Smooth muscle cell (in vitro differentiated cells): ENCODE data around the gene DHRSX. TPM values are rescaled to one million over a fixed set of nuclear protein-coding genes. Genes with fewer than 3 reads are reported as not detected.
A peak's percentile ranks its signal among the peaks of the same experiment; 100 is the strongest.
"Not testable (repeated sequence)": the region's sequence is repeated elsewhere in the genome, so short reads cannot be mapped to it uniquely, and the experiment has no call there.

ENCODE experiments used
- DNase-seq: peaks from one replicate; lab custom pipeline; 2025; ENCODE audit not compliant: unreplicated experiment; lab: John Stamatoyannopoulos, UW
- H2AFZ ChIP-seq: fragments of 200-600 bp; sonication (generic); 2 replicates; pipeline ENCODE4 v1.6.0; 2016; ENCODE audit warnings: antibody characterized with exemption, low read depth, mild to moderate bottlenecking
- H3F3A ChIP-seq: fragments of 200-600 bp; sonication (generic); 2 replicates; pipeline ENCODE4 v1.6.0; 2017; ENCODE audit warnings: antibody characterized with exemption, low read depth
- H3K27ac ChIP-seq: fragments of 200-600 bp; sonication (generic); 2 replicates; pipeline ENCODE4 v1.5.1; 2016; ENCODE audit warnings: low read depth, mild to moderate bottlenecking
- H3K27me3 ChIP-seq: fragments of 200-600 bp; sonication (generic); 2 replicates; pipeline ENCODE4 v1.6.1; 2016; ENCODE audit warnings: low read depth, mild to moderate bottlenecking
- H3K36me3 ChIP-seq: fragments of 200-600 bp; sonication (generic); 2 replicates; pipeline ENCODE4 v1.5.1; 2016; ENCODE audit warnings: low read depth
- H3K4me1 ChIP-seq: fragments of 200-600 bp; sonication (generic); 2 replicates; pipeline ENCODE4 v1.5.1; 2016; ENCODE audit warnings: low read depth
- H3K4me2 ChIP-seq: fragments of 200-600 bp; sonication (generic); 2 replicates; pipeline ENCODE4 v1.6.0; 2016; ENCODE audit warnings: mild to moderate bottlenecking
- H3K4me3 ChIP-seq: fragments of 200-600 bp; sonication (generic); 2 replicates; pipeline ENCODE4 v1.5.1; 2016; ENCODE audit warnings: mild to moderate bottlenecking
- H3K79me2 ChIP-seq: fragments of 200-600 bp; sonication (generic); 2 replicates; pipeline ENCODE4 v1.6.0; 2016; ENCODE audit warnings: low read depth, mild to moderate bottlenecking
- H3K9ac ChIP-seq: fragments of 200-600 bp; sonication (generic); 2 replicates; pipeline ENCODE4 v1.6.0; 2016; ENCODE audit warnings: low read depth
- H3K9me3 ChIP-seq: fragments of 200-600 bp; sonication (generic); replicated peaks from 2 replicates; pipeline ENCODE4 v1.5.1; 2016; ENCODE audit warnings: low read depth
- H4K20me1 ChIP-seq: fragments of 200-600 bp; sonication (generic); 2 replicates; pipeline ENCODE4 v1.6.0; 2016; ENCODE audit warnings: low read depth
- CTCF ChIP-seq: fragments of 200-600 bp; sonication (generic); IDR thresholded peaks from 2 replicates; pipeline ENCODE4 v1.5.1; 2017; ENCODE audit warnings: borderline replicate concordance, mild to moderate bottlenecking, antibody characterized with exemption; ENCODE audit not compliant: insufficient read depth, poor library complexity, severe bottlenecking
- WGBS: methylation state at CpG from one replicate; pipeline ENCODE4 v1.1.7; 2016; ENCODE audit warnings: low lambda C conversion rate; 5-methylcytosine and 5-hydroxymethylcytosine counted together
- polyA plus RNA-seq: library from polyadenylated mRNA; unstranded; fragments of >200 nt; fragmentation: Nextera tagmentation; extraction: Ambion mirVana; gene quantifications from 2 replicates; pipeline ENCODE4 v1.2.1, GENCODE V29; 2016
- total RNA-seq: library from RNA; depleted of rRNA; stranded (reverse); fragments of >200 nt; gene quantifications from 2 replicates; pipeline ENCODE4 v1.2.3, GENCODE V29; 2014

The DHRSX gene
- total and polyA plus RNA-seq, 2 experiments from 2014 or later, result 32.5 to 49.9 TPM

GRCh38 chrX:2425286-2426071, 75.3 kb downstream of the DHRSX start:
- Histone ChIP-seq H2AFZ (no peak overlapping the region), H3K4me3 (no peak overlapping the region), H3K9ac (no peak overlapping the region), H3K9me3 (no peaks in the 10 kb centered on the region), H3F3A (no peaks in the 10 kb centered on the region), H3K4me2 (no peak overlapping the region), H3K79me2 (no peaks in the 10 kb centered on the region), H4K20me1 (no peaks in the 10 kb centered on the region), H3K36me3 (peaks cover 6% of the 10 kb centered on the region), H3K4me1 (no peaks in the 10 kb centered on the region), H3K27ac (no peak overlapping the region), H3K27me3 (no peaks in the 10 kb centered on the region)
- TF ChIP-seq CTCF, result no peak
- no peak for DNase-seq
- 94% methylated on average over 13 of the region's 13 CpGs for WGBS

- 90% methylated on average over 2 of the region's 2 CpGs for WGBS
- Histone ChIP-seq H3K4me2 (no peak overlapping the region), H3K4me3 (no peak overlapping the region), H3K79me2 (peaks cover under 1% of the 10 kb centered on the region), H3K9me3 (no peaks in the 10 kb centered on the region), H3K27ac (no peak overlapping the region), H3K27me3 (no peaks in the 10 kb centered on the region), H3F3A (no peaks in the 10 kb centered on the region), H2AFZ (no peak overlapping the region), H3K4me1 (no peaks in the 10 kb centered on the region), H3K36me3 (peaks cover 6% of the 10 kb centered on the region), H3K9ac (no peak overlapping the region), H4K20me1 (no peaks in the 10 kb centered on the region)
- TF ChIP-seq CTCF, result no peak
- DNase-seq, result no peak
Observed at GRCh38 chrX:2424317-2424716, 76.5 kb downstream of the DHRSX start.

GRCh38 chrX:2423899-2424298, 76.9 kb downstream of the DHRSX start:
- Histone ChIP-seq H3K36me3 (peaks cover 6% of the 10 kb centered on the region), H3K27me3 (no peaks in the 10 kb centered on the region), H2AFZ (no peak overlapping the region), H3K4me3 (no peak overlapping the region), H3K4me1 (no peaks in the 10 kb centered on the region), H3K79me2 (peaks cover 4% of the 10 kb centered on the region), H3K9me3 (no peaks in the 10 kb centered on the region), H3F3A (no peaks in the 10 kb centered on the region), H3K27ac (peak overlapping the region; percentile 28), H3K4me2 (no peak overlapping the region), H4K20me1 (no peaks in the 10 kb centered on the region), H3K9ac (no peak overlapping the region)
- 83% methylated on average over 4 of the region's 4 CpGs for WGBS
- TF ChIP-seq CTCF, result no peak
- DNase-seq, result no peak

- peak overlapping the region; percentile 28 for H3K27ac ChIP-seq
- DNase-seq, result no peak
- no peak overlapping the region for H3K4me2 ChIP-seq
- H3K4me1 ChIP-seq, result no peaks in the 10 kb centered on the region
- H3K79me2 ChIP-seq, result peaks cover 10% of the 10 kb centered on the region
- H3K9ac ChIP-seq, result no peak overlapping the region
- peaks cover 6% of the 10 kb centered on the region for H3K36me3 ChIP-seq
- no peak for TF ChIP-seq CTCF
- 75% methylated on average over 8 of the region's 8 CpGs for WGBS
- H4K20me1 ChIP-seq, result no peaks in the 10 kb centered on the region
- no peaks in the 10 kb centered on the region for H3K27me3 ChIP-seq
- no peak overlapping the region for H3K4me3 ChIP-seq
- H3K9me3 ChIP-seq, result no peaks in the 10 kb centered on the region
- H3F3A ChIP-seq, result no peaks in the 10 kb centered on the region
- no peak overlapping the region for H2AFZ ChIP-seq
Observed at GRCh38 chrX:2423282-2423681, 77.5 kb downstream of the DHRSX start.

GRCh38 chrX:2419418-2419817, 81.4 kb downstream of the DHRSX start:
- H3K4me3 ChIP-seq, H3K27me3 ChIP-seq, H3K4me2 ChIP-seq, H3K9me3 ChIP-seq, H4K20me1 ChIP-seq, DNase-seq, H3F3A ChIP-seq, H3K9ac ChIP-seq, H3K27ac ChIP-seq, H3K4me1 ChIP-seq, H2AFZ ChIP-seq, H3K36me3 ChIP-seq: not testable (repeated sequence)
- H3K79me2 ChIP-seq, result peaks cover 11% of the 10 kb centered on the region
- 97% methylated on average over 6 of the region's 7 CpGs for WGBS
